Endodermal cell (in vitro differentiated cells): ENCODE results near the gene FOXL2NB. TPM values are rescaled to one million over a fixed set of nuclear protein-coding genes. Genes with fewer than 3 reads are reported as not detected.

Experiments
- DNase-seq: peaks from one replicate; pipeline ENCODE4 v3.0.0-alpha.2; 2017
- H3K27ac ChIP-seq: 2 replicates; pipeline ENCODE4 v1.5.1; 2013; ENCODE audit warnings: mild to moderate bottlenecking, low read depth, low read length, moderate library complexity
- H3K27me3 ChIP-seq: 2 replicates; pipeline ENCODE4 v1.6.1; 2013; ENCODE audit warnings: mild to moderate bottlenecking, low read length, moderate library complexity; ENCODE audit not compliant: insufficient read depth, control insufficient read depth, poor library complexity, severe bottlenecking
- H3K36me3 ChIP-seq: 2 replicates; pipeline ENCODE4 v1.7.0; 2013; ENCODE audit warnings: mild to moderate bottlenecking, low read length, moderate library complexity; ENCODE audit not compliant: control insufficient read depth, insufficient read depth
- H3K4me1 ChIP-seq: one replicate; pipeline ENCODE4 v1.7.0; 2013; ENCODE audit warnings: low read length; ENCODE audit not compliant: control insufficient read depth, insufficient read depth
- H3K4me3 ChIP-seq: 2 replicates; pipeline ENCODE4 v1.5.1; 2013; ENCODE audit warnings: mild to moderate bottlenecking, low read length, moderate library complexity
- H3K9ac ChIP-seq: 2 replicates; pipeline ENCODE4 v1.6.1; 2013; ENCODE audit warnings: mild to moderate bottlenecking, low read length, moderate library complexity; ENCODE audit not compliant: poor library complexity, severe bottlenecking; ENCODE audit errors: extremely low read depth
- H3K9me3 ChIP-seq: 2 replicates; pipeline ENCODE4 v1.6.1; 2013; ENCODE audit warnings: mild to moderate bottlenecking, low read length, moderate library complexity; ENCODE audit not compliant: control insufficient read depth
- H3K27ac Mint-ChIP-seq: 2 replicates; pipeline ENCODE4 v1.8.0; 2020; ENCODE audit warnings: mixed read lengths
- H3K27me3 Mint-ChIP-seq: 2 replicates; pipeline ENCODE4 v1.8.0; 2021; ENCODE audit warnings: mild to moderate bottlenecking, mixed read lengths; ENCODE audit not compliant: insufficient read depth
- H3K36me3 Mint-ChIP-seq: 2 replicates; pipeline ENCODE4 v1.8.0; 2020; ENCODE audit warnings: low read depth, mixed read lengths
- H3K4me1 Mint-ChIP-seq: 2 replicates; pipeline ENCODE4 v1.8.0; 2020; ENCODE audit warnings: mixed read lengths
- H3K4me3 Mint-ChIP-seq: 2 replicates; pipeline ENCODE4 v1.8.0; 2020; ENCODE audit warnings: mild to moderate bottlenecking, moderate library complexity, mixed read lengths
- H3K9me3 Mint-ChIP-seq: 2 replicates; pipeline ENCODE4 v1.8.0; 2020; ENCODE audit warnings: mild to moderate bottlenecking, mixed read lengths
- CTCF ChIP-seq: fragments of 200-600 bp; sonication (generic); conservative IDR thresholded peaks from 2 replicates; pipeline ENCODE4 v1.5.0; 2021; ENCODE audit warnings: antibody characterized with exemption, mild to moderate bottlenecking
- whole genome bisulfite sequencing, 2 experiments: methylation state at CpG; one replicate each; pipeline versions ENCODE4 v1.1.5 to v1.1.7; 2013; ENCODE audit warnings: missing lambda C conversion rate in 2 of 2, mixed read lengths in 1 of 2; ENCODE audit not compliant: insufficient coverage in 1 of 2, insufficient read length in 1 of 2; 5-methylcytosine and 5-hydroxymethylcytosine counted together
- long read RNA-seq, 4 experiments: library from polyadenylated mRNA in 2 of 4; library from RNA in 1 of 4; library from capped mRNA in 1 of 4; stranded (forward) in 3 of 4; unstranded in 1 of 4; transcript quantifications; one replicate each; pipeline ENCODE4 v2.0.0, GENCODE V29; 2020 to 2021; ENCODE audit warnings: inconsistent platforms in 1 of 4
- polyA plus RNA-seq, 2 experiments: library from polyadenylated mRNA; stranded (reverse); fragments of 50-300 nt; gene quantifications; one replicate each; pipeline ENCODE4 v1.2.3, GENCODE V29; 2013
- total RNA-seq, 2 donors: library from RNA; stranded (reverse); fragmentation: NEBNext Ultra II Directional in 1 of 2; extraction: Animal tissue kit (Norgen Biotek cat#: 25700) in 1 of 2; gene quantifications; 2 replicates in 1 of 2; 3 replicates in 1 of 2; pipeline ENCODE4 v1.2.1, GENCODE V29; 2021

FOXL2NB gene
- total RNA-seq, result under 1 TPM; 0.24 to 0.40 TPM
- 0.07 TPM for polyA plus RNA-seq (2013, experiment 1 of 2)
- not detected for polyA plus RNA-seq (2013, experiment 2 of 2)
- long read RNA-seq, experiment 1, result 0 reads
- long read RNA-seq, experiment 2, result 0 reads
- long read RNA-seq, experiment 3, result 0 reads
- long read RNA-seq, experiment 4, result 0 reads

- H3K4me3 Mint-ChIP-seq, result peak within 1 kb of the TSS; percentile 52
- peaks cover 94% of the 10 kb centered on the region for H3K27me3 Mint-ChIP-seq
- no peak for TF ChIP-seq CTCF
- Histone ChIP-seq H3K27me3 (peaks cover 100% of the 10 kb centered on the region), H3K4me1 (peaks cover 3% of the 10 kb centered on the region), H3K27ac (no peak within 1 kb of the TSS), H3K36me3 (no peaks in the 10 kb centered on the region), H3K9ac (no peak within 1 kb of the TSS), H3K9me3 (no peaks in the 10 kb centered on the region), H3K4me3 (peak within 1 kb of the TSS; percentile 69)
- peaks cover 34% of the 10 kb centered on the region for H3K4me1 Mint-ChIP-seq
- 1% methylated on average over 35 to 78 of the region's 78 CpGs for WGBS, 2 experiments
- no peaks in the 10 kb centered on the region for H3K36me3 Mint-ChIP-seq
- H3K27ac Mint-ChIP-seq, result no peak within 1 kb of the TSS
- H3K9me3 Mint-ChIP-seq, result peaks cover 2% of the 10 kb centered on the region
- DNase-seq, result peak; percentile 90
Observed at GRCh38 chr3:138946663-138947494, at the start of gene FOXL2NB, which contains the start of gene FOXL2. Gene FOXL2NB (plus strand): TSS chr3:138947217. CDS start chr3:138947365, 148 bp downstream. Gene FOXL2 (minus strand): TSS chr3:138947137. CDS start chr3:138946722, 415 bp downstream.

GRCh38 chr3:138898301-138898700, 48.7 kb upstream of the FOXL2NB start:
- H3K9me3 Mint-ChIP-seq, result no peaks in the 10 kb centered on the region
- TF ChIP-seq CTCF, result no peak
- Histone ChIP-seq H3K27ac (no peak overlapping the region), H3K27me3 (no peaks in the 10 kb centered on the region), H3K9me3 (no peaks in the 10 kb centered on the region), H3K4me3 (no peak overlapping the region), H3K4me1 (no peaks in the 10 kb centered on the region), H3K36me3 (no peaks in the 10 kb centered on the region), H3K9ac (no peak overlapping the region)
- H3K36me3 Mint-ChIP-seq, result no peaks in the 10 kb centered on the region
- no peak overlapping the region for H3K4me3 Mint-ChIP-seq
- H3K4me1 Mint-ChIP-seq, result peaks cover 12% of the 10 kb centered on the region
- no peaks in the 10 kb centered on the region for H3K27me3 Mint-ChIP-seq
- WGBS, 2 experiments, result 75% methylated on average over 1 of the region's 1 CpG; no CpG with 5 or more reads in 1 of the 2 experiments
- no peak for DNase-seq
- H3K27ac Mint-ChIP-seq, result no peak overlapping the region

GRCh38 chr3:138898708-138899107, 48.3 kb upstream of the FOXL2NB start:
- Mint-ChIP-seq H3K9me3 (no peaks in the 10 kb centered on the region), H3K4me1 (peaks cover 12% of the 10 kb centered on the region), H3K27me3 (no peaks in the 10 kb centered on the region), H3K27ac (no peak overlapping the region), H3K36me3 (no peaks in the 10 kb centered on the region), H3K4me3 (no peak overlapping the region)
- Histone ChIP-seq H3K27ac (no peak overlapping the region), H3K4me1 (no peaks in the 10 kb centered on the region), H3K9ac (no peak overlapping the region), H3K9me3 (no peaks in the 10 kb centered on the region), H3K27me3 (no peaks in the 10 kb centered on the region), H3K36me3 (no peaks in the 10 kb centered on the region), H3K4me3 (no peak overlapping the region)
- TF ChIP-seq CTCF, result no peak
- no peak for DNase-seq
